A673 (cell line): Measurements from ENCODE around the gene AFG1L. TPM values are rescaled to one million over a fixed set of nuclear protein-coding genes. Genes with fewer than 3 reads are reported as not detected.

ENCODE experiments used
- BruUV-seq: library from RNA; stranded (reverse); fragments of 400-500 nt; replicated peaks from 2 replicates; lab custom pipeline; 2021; lab: Mats Ljungman, UMichigan
- CTCF ChIA-PET: fragments of 300-600 bp; sonication (Branson Sonifier 250); formaldehyde crosslinking; loops from one replicate; lab custom pipeline; 2022; ENCODE audit warnings: antibody characterized with exemption; lab: Charles Lee
- POLR2A ChIA-PET: fragments of 300-600 bp; sonication (Branson Sonifier 250); formaldehyde crosslinking; loops from one replicate; lab custom pipeline; 2022; ENCODE audit warnings: antibody characterized with exemption; ENCODE audit not compliant: low non-redundant PET; lab: Charles Lee
- DNase-seq: peaks from one replicate; pipeline ENCODE4 v3.0.0-alpha.2; 2015; ENCODE audit warnings: low spot score
- H3K27ac ChIP-seq: fragments of 200-600 bp; sonication (generic); 2 replicates; pipeline ENCODE4 v1.5.1; 2016; ENCODE audit warnings: mixed run types, low read depth, mild to moderate bottlenecking, mixed read lengths, antibody characterized with exemption, low read length; ENCODE audit not compliant: poor library complexity, severe bottlenecking
- H3K27me3 ChIP-seq: fragments of 200-600 bp; sonication (generic); replicated peaks from 2 replicates; pipeline ENCODE4 v1.6.1; 2017; ENCODE audit warnings: mixed run types, low read depth, mild to moderate bottlenecking, mixed read lengths, antibody characterized with exemption, low read length; ENCODE audit not compliant: insufficient read depth, poor library complexity
- H3K36me3 ChIP-seq: fragments of 200-600 bp; sonication (generic); 2 replicates; pipeline ENCODE4 v1.6.1; 2016; ENCODE audit warnings: mixed run types, mild to moderate bottlenecking, mixed read lengths, antibody characterized with exemption, low read length; ENCODE audit not compliant: insufficient read depth, poor library complexity, severe bottlenecking
- H3K4me1 ChIP-seq: fragments of 200-600 bp; sonication (generic); 2 replicates; pipeline ENCODE4 v1.6.1; 2017; ENCODE audit warnings: mixed run types, mild to moderate bottlenecking, mixed read lengths, antibody characterized with exemption, low read length; ENCODE audit not compliant: insufficient read depth, poor library complexity, severe bottlenecking
- H3K4me3 ChIP-seq: fragments of 200-600 bp; sonication (generic); 2 replicates; pipeline ENCODE4 v1.5.1; 2016; ENCODE audit warnings: low read depth, mixed run types, mild to moderate bottlenecking, mixed read lengths, low read length; ENCODE audit not compliant: poor library complexity, severe bottlenecking
- H3K9me3 ChIP-seq: fragments of 200-600 bp; sonication (generic); 2 replicates; pipeline ENCODE4 v1.6.1; 2016; ENCODE audit warnings: mixed run types, low read depth, mild to moderate bottlenecking, mixed read lengths, antibody characterized with exemption, low read length; ENCODE audit not compliant: poor library complexity, severe bottlenecking
- EZH2 ChIP-seq: fragments of 200-600 bp; sonication (generic); IDR thresholded peaks from 2 replicates; pipeline ENCODE4 v1.6.1; 2017; ENCODE audit warnings: borderline replicate concordance, low read depth, mild to moderate bottlenecking, mixed read lengths, antibody characterized with exemption, low read length; ENCODE audit not compliant: poor library complexity, severe bottlenecking
- intact Hi-C: fragments of 100-400 bp; cut with micrococcal nuclease; formaldehyde crosslinking; loops from one replicate; pipeline ENCODE4 v1.10.0; 2022; ENCODE audit not compliant: unreplicated experiment
- total RNA-seq: library from RNA; stranded (reverse); gene quantifications from 2 replicates; pipeline ENCODE4 v1.2.3, GENCODE V29; 2021
- TF ChIP-seq, protein P1 (sequence below): fragments of 300-800, 200-600 bp; sonication (generic); conservative IDR thresholded peaks from 2 replicates; pipeline ENCODE4 v1.5.1; 2017; ENCODE audit warnings: low read depth, mild to moderate bottlenecking, antibody characterized with exemption, low read length, moderate library complexity, mixed read lengths

AFG1L gene
- total RNA-seq, 1 experiment from 2014 or later: 7.5 TPM

DNA sequence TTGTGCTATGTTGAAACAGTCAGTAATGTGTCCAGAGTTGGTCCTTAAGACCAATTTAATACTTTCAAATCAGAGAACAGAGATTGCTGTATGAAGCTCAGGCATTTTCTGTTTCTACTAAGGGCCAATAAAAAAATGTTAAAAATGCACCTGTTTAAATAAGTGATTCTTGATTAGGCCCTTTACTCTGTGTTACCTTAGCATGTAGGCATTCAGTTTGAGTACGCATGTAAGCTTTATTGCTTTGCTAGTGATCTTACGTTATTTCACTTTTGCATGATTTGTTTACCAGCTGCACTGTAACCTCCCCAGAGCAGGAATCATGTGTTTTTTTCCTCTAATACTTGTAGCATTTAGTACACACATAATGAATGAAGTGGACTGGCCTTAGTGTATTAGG, 61.0 kb downstream of the AFG1L start:
- TF ChIP-seq EZH2: no peak
- TF ChIP-seq, protein P1, sequence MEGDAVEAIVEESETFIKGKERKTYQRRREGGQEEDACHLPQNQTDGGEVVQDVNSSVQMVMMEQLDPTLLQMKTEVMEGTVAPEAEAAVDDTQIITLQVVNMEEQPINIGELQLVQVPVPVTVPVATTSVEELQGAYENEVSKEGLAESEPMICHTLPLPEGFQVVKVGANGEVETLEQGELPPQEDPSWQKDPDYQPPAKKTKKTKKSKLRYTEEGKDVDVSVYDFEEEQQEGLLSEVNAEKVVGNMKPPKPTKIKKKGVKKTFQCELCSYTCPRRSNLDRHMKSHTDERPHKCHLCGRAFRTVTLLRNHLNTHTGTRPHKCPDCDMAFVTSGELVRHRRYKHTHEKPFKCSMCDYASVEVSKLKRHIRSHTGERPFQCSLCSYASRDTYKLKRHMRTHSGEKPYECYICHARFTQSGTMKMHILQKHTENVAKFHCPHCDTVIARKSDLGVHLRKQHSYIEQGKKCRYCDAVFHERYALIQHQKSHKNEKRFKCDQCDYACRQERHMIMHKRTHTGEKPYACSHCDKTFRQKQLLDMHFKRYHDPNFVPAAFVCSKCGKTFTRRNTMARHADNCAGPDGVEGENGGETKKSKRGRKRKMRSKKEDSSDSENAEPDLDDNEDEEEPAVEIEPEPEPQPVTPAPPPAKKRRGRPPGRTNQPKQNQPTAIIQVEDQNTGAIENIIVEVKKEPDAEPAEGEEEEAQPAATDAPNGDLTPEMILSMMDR: no peak
- Histone ChIP-seq H3K36me3 (no peaks in the 10 kb centered on the region), H3K4me3 (no peak overlapping the region), H3K27me3 (no peaks in the 10 kb centered on the region), H3K9me3 (no peaks in the 10 kb centered on the region), H3K4me1 (peaks cover 7% of the 10 kb centered on the region), H3K27ac (no peak overlapping the region)
- CTCF ChIA-PET: no interaction called here
- no peak for DNase-seq
- intact Hi-C loops: no loop called here
- no TSS peak for BruUV-seq
- POLR2A ChIA-PET: no interaction called here

- Histone ChIP-seq H3K4me1 (peaks cover 7% of the 10 kb centered on the region), H3K36me3 (no peaks in the 10 kb centered on the region), H3K9me3 (no peaks in the 10 kb centered on the region), H3K27me3 (no peaks in the 10 kb centered on the region), H3K4me3 (no peak overlapping the region), H3K27ac (no peak overlapping the region)
- intact Hi-C loops: no loop called here
- TF ChIP-seq, protein P1: peak; percentile 43
- TF ChIP-seq EZH2: no peak
- DNase-seq: no peak
- POLR2A ChIA-PET: interaction anchor here (0.5 kb wide), 1 partner anchor 102 kb away, joined by 9 read pairs; no protein-coding TSS in a partner anchor
- CTCF ChIA-PET: no interaction called here
- no TSS peak for BruUV-seq
These were observed 65.3 kb downstream of the AFG1L start for GRCh38 chr6:108359901-108360882.

DNA sequence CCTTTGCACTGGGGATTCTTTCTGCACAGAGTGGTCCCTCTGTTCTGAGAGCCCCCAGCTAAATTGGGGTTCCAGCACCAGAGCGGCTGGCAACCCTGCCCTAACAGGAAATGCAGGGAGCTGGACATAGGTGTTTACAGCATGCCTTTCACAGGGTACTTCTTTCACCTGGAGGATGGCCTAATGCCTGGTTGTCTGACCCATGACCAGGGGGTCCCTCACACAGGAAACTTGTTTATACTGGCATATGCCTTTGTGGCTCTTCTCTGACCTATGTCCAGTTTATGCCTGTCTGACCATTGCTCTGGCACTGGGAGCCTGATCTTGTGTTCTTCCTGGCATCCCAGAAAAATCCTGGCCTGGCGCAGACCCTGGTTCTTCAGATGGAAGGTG, 66.1 kb downstream of the AFG1L start:
- DNase-seq: no peak
- CTCF ChIA-PET: no interaction called here
- H3K4me3 ChIP-seq: no peak overlapping the region
- H3K27me3 ChIP-seq: no peaks in the 10 kb centered on the region
- intact Hi-C loops: no loop called here
- no peak overlapping the region for H3K27ac ChIP-seq
- no peaks in the 10 kb centered on the region for H3K9me3 ChIP-seq
- peaks cover 7% of the 10 kb centered on the region for H3K4me1 ChIP-seq
- TF ChIP-seq, protein P1: no peak
- TF ChIP-seq EZH2: no peak
- no TSS peak for BruUV-seq
- POLR2A ChIA-PET: no interaction called here
- no peaks in the 10 kb centered on the region for H3K36me3 ChIP-seq
